Measurements from ENCODE around the gene SEC16A.

Gene SEC16A

DNA sequence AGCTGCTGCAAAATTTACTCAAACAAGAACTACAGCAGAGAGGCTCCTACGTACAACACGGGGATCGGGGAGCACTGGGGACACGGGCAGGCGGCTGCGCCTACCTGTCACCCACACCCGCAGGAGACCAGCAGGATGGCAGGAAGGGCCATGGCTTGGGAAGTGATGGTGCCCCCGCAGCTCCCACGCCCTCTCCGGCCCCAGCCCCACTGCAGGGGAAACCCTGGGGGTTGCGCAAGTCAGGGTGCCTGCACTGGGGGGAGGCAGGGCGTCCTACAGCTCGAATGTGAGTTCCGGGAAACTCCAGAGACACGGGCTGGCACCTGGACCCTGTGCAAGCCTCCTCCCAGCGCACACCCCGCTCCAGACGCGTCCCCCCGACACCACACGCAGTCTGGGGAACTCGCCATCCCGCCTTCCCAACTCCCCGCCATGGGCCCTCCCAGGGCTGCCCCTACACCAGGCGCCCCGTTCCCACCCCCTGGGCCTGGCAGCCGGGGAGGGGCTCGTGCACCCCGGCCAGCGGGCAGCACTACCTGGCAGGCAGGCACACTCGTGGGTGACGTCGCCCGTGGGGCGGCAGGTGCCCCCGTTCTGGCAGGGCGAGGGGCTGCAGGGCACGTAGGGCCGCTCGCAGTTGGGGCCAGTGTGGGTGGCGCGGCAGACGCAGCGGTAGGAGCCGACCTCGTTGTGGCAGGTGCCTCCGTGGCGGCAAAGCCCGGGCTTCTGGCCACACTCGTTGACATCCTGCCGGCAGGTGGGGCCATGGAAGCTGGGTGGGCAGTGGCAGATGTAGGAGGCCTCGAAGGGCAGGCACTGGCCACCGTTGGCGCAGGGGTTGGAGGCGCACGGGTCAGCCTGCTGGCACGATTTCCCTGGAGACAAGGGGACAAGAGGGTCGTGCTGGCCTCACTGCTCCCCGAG lies 39.7 kb upstream of the SEC16A start:
- DNase-seq (ENCODE audit: extremely low read depth, low read depth), result no peak
- no peak overlapping the region for H3K4me3 ChIP-seq (replicated peaks; ENCODE audit: low read depth, low read length)
- no peak for TF ChIP-seq CTCF (IDR thresholded peaks at IDR 0.05; ENCODE audit: low read depth, low read length, missing control alignments)

DNA sequence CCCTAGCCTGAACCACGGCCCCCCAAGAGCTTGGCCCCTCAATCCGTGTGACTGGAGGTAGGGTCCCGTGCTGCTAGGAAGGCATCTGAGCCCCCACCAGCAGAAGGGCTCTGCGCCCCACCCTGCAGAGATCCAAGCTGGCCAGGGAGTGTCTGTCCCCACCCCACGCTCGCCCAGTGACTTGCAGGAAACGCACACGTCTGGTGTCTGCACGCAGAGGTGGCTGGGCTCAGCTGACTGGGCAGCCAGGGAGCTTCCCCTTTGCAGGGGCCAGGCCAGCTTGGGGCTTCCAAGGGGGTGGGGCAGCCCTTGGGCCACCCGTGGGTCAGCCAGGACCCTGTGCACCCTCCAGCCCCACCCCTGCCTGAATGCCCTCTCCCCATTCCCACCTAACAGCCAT lies 38.7 kb upstream of the SEC16A start:
- no peak for DNase-seq (ENCODE audit: extremely low read depth, low read depth)
- TF ChIP-seq CTCF (IDR thresholded peaks at IDR 0.05; ENCODE audit: low read depth, low read length, missing control alignments), result no peak
- H3K4me3 ChIP-seq (replicated peaks; ENCODE audit: low read depth, low read length), result no peak overlapping the region

DNA sequence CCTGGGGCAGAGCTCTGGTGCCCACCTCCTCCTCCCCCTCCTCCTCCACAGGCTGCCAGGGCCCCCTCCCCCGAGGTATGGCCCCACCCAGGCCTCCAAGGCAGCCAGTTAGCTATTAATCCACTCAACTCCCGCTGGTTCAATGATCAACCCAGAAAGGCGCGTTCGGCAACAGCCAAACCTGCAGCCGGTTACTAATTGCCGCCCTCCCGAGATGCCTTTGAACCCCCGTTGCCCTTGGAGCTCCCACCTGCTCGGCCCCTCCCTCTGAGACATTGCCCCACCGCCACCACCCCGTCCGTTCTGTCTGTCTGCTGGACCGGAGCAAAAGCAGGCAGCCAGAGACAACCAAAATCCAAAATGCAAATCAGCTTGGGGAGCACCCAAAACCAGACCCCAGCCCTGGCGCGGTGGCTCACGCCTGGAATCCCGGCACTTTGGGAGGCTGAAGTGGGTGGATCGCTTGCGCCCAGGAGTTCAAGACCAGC lies 37.3 kb upstream of the SEC16A start:
- H3K4me3 ChIP-seq (replicated peaks; ENCODE audit: low read depth, low read length), result no peak overlapping the region
- no peak for TF ChIP-seq CTCF (IDR thresholded peaks at IDR 0.05; ENCODE audit: low read depth, low read length, missing control alignments)

GRCh38 chr9:136519263-136520052 lies 36.6 kb upstream of the SEC16A start:
- no peak for TF ChIP-seq CTCF (IDR thresholded peaks at IDR 0.05; ENCODE audit: low read depth, low read length, missing control alignments)
- DNase-seq (ENCODE audit: extremely low read depth, low read depth), result no peak
- no peak overlapping the region for H3K4me3 ChIP-seq (replicated peaks; ENCODE audit: low read depth, low read length)

More for the DNA sequence above, 37.3 kb upstream of the SEC16A start:
- no peak for DNase-seq (ENCODE audit: extremely low read depth, low read depth)

- DNase-seq (ENCODE audit: extremely low read depth, low read depth), result no peak
- no peak overlapping the region for H3K4me3 ChIP-seq (replicated peaks; ENCODE audit: low read depth, low read length)
- TF ChIP-seq CTCF (IDR thresholded peaks at IDR 0.05; ENCODE audit: low read depth, low read length, missing control alignments), result no peak
Observed at GRCh38 chr9:136518623-136519022, 35.8 kb upstream of the SEC16A start.

GRCh38 chr9:136517950-136518349 lies 35.1 kb upstream of the SEC16A start:
- H3K4me3 ChIP-seq (replicated peaks; ENCODE audit: low read depth, low read length), result no peak overlapping the region
- DNase-seq (ENCODE audit: extremely low read depth, low read depth), result no peak
- TF ChIP-seq CTCF (IDR thresholded peaks at IDR 0.05; ENCODE audit: low read depth, low read length, missing control alignments), result no peak

All from HFF-Myc (cell line).